Measurements from ENCODE around the gene MAGI2. TPM values are rescaled to one million over a fixed set of nuclear protein-coding genes. Genes with fewer than 3 reads are reported as not detected.

The MAGI2 gene
- total and polyA plus RNA-seq, 2 donors (not counting 3 experiments of a cell fraction or from before 2014, with no cell fraction given) = 0.28 to 6.0 TPM

DNA sequence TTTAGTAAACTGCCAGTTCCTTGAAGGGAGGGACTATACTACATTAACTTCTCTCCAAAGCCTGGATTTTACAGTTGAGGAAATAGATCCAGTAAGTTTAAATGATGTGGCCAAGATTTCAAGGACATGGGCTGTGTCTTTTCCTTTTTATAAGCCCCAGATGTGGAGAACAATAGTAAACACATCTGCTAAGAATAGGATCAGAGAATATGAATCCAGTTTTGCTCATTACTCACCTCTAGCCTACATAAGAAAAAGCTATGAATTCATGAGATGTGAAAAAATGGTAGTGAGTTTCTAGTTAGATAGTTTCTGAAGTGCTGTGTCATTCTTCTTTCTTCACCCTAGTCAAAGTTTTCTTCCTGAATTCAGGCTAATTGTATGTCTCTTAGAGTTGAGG, 38.6 kb downstream of the MAGI2 start:
- POLR2A ChIA-PET = no interaction called here
- Histone ChIP-seq H3K4me3 (replicated peaks in 1 of 3; ENCODE audit: insufficient read depth in 1 of 3, low read depth in 1 of 3, low read length in 3 of 3) (no peak overlapping the region), H2AFZ (ENCODE audit: low read depth, low read length) (no peak overlapping the region), H3K27me3 (ENCODE audit: control insufficient read depth in 2 of 2, insufficient read depth in 2 of 2, low read length in 2 of 2) (no peaks in the 10 kb centered on the region), H4K20me1 (replicated peaks; ENCODE audit: control insufficient read depth, extremely low read depth, insufficient read depth, low read length) (no peaks in the 10 kb centered on the region), H3K27ac (ENCODE audit: insufficient read depth, low read depth, low read length) (no peak overlapping the region), H3K9ac (replicated peaks; ENCODE audit: extremely low read depth, insufficient read depth, low read length) (no peak overlapping the region), H3K79me2 (ENCODE audit: control insufficient read depth, insufficient read depth, low read length) (no peaks in the 10 kb centered on the region), H3K4me1 (ENCODE audit: control insufficient read depth, extremely low read depth, insufficient read depth, low read length) (no peaks in the 10 kb centered on the region), H3K9me3 (replicated peaks; ENCODE audit: control insufficient read depth, insufficient read depth, low read length) (no peaks in the 10 kb centered on the region), H3K4me2 (ENCODE audit: insufficient read depth, low read length) (no peak overlapping the region), H3K36me3 (ENCODE audit: control insufficient read depth in 2 of 2, extremely low read depth in 1 of 2, insufficient read depth in 2 of 2, low read length in 2 of 2) (no peaks in the 10 kb centered on the region), H3K9me1 (replicated peaks; ENCODE audit: control insufficient read depth, extremely low read depth, insufficient read depth, low read length) (no peaks in the 10 kb centered on the region)
- BruUV-seq (replicated peaks) = no TSS peak
- CTCF ChIA-PET = no interaction called here
- no peak for FAIRE-seq
- TF ChIP-seq, protein P1, sequence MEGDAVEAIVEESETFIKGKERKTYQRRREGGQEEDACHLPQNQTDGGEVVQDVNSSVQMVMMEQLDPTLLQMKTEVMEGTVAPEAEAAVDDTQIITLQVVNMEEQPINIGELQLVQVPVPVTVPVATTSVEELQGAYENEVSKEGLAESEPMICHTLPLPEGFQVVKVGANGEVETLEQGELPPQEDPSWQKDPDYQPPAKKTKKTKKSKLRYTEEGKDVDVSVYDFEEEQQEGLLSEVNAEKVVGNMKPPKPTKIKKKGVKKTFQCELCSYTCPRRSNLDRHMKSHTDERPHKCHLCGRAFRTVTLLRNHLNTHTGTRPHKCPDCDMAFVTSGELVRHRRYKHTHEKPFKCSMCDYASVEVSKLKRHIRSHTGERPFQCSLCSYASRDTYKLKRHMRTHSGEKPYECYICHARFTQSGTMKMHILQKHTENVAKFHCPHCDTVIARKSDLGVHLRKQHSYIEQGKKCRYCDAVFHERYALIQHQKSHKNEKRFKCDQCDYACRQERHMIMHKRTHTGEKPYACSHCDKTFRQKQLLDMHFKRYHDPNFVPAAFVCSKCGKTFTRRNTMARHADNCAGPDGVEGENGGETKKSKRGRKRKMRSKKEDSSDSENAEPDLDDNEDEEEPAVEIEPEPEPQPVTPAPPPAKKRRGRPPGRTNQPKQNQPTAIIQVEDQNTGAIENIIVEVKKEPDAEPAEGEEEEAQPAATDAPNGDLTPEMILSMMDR (IDR thresholded peaks at IDR 0.05; ENCODE audit: extremely low read depth in 1 of 2, insufficient read depth in 1 of 2, low read depth in 1 of 2, low read length in 2 of 2) = no peak
- dilution Hi-C loops (cut with MboI; ENCODE audit: extremely low pct_ligation_motif_present, low sequenced_read_pairs) = no loop called here
- intact Hi-C loops (cut with micrococcal nuclease) = no loop called here
- no peak for DNase-seq (ENCODE audit: low read depth, low spot score)

DNA sequence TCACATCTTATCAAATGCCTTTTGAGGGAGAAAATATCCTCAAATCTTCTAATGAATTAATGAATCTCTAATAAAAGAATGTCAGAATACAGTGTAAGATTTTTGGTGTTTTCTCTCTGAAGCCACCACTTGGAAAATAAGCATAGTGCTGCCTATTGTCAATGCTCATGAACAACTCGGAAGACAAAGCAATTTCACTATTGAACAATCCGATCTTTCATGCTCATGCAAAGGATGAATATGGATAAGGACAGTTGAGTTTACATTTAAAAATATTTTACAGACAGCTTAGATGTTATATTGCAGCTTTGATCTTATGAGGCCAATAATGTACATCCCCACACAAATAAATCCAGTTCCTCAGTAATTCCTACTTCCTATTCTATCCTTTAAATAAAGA, 40.6 kb downstream of the MAGI2 start:
- H3K9ac ChIP-seq (replicated peaks; ENCODE audit: extremely low read depth, insufficient read depth, low read length) = no peak overlapping the region
- dilution Hi-C loops (cut with MboI; ENCODE audit: extremely low pct_ligation_motif_present, low sequenced_read_pairs) (no loop called here), intact Hi-C loops (cut with micrococcal nuclease) (no loop called here)
- H3K79me2 ChIP-seq (ENCODE audit: control insufficient read depth, insufficient read depth, low read length) = no peaks in the 10 kb centered on the region
- BruUV-seq (replicated peaks) = no TSS peak
- no peaks in the 10 kb centered on the region for H3K36me3 ChIP-seq (ENCODE audit: control insufficient read depth in 2 of 2, extremely low read depth in 1 of 2, insufficient read depth in 2 of 2, low read length in 2 of 2)
- H3K4me1 ChIP-seq (ENCODE audit: control insufficient read depth, extremely low read depth, insufficient read depth, low read length) = no peaks in the 10 kb centered on the region
- H2AFZ ChIP-seq (ENCODE audit: low read depth, low read length) = no peak overlapping the region
- H3K9me1 ChIP-seq (replicated peaks; ENCODE audit: control insufficient read depth, extremely low read depth, insufficient read depth, low read length) = no peaks in the 10 kb centered on the region
- H3K4me3 ChIP-seq (replicated peaks in 1 of 3; ENCODE audit: insufficient read depth in 1 of 3, low read depth in 1 of 3, low read length in 3 of 3) = no peak overlapping the region
- no peak overlapping the region for H3K4me2 ChIP-seq (ENCODE audit: insufficient read depth, low read length)
- H3K9me3 ChIP-seq (replicated peaks; ENCODE audit: control insufficient read depth, insufficient read depth, low read length) = no peaks in the 10 kb centered on the region
- H4K20me1 ChIP-seq (replicated peaks; ENCODE audit: control insufficient read depth, extremely low read depth, insufficient read depth, low read length) = no peaks in the 10 kb centered on the region
- ChIA-PET CTCF (interaction anchor here (1.2 to 1.8 kb wide), 3 partner anchors 11 to 115 kb away, joined by 3 to 5 read pairs (median 4); no protein-coding TSS in a partner anchor), POLR2A (no interaction called here)
- no peak for FAIRE-seq
- no peak for DNase-seq (ENCODE audit: low read depth, low spot score)
- no peaks in the 10 kb centered on the region for H3K27me3 ChIP-seq (ENCODE audit: control insufficient read depth in 2 of 2, insufficient read depth in 2 of 2, low read length in 2 of 2)
- H3K27ac ChIP-seq (ENCODE audit: insufficient read depth, low read depth, low read length) = no peak overlapping the region
- no peak for TF ChIP-seq FOS (IDR thresholded peaks at IDR 0.05; ENCODE audit: borderline replicate concordance, insufficient read depth, low read length)
- TF ChIP-seq, protein P2, sequence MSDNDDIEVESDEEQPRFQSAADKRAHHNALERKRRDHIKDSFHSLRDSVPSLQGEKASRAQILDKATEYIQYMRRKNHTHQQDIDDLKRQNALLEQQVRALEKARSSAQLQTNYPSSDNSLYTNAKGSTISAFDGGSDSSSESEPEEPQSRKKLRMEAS (IDR thresholded peaks at IDR 0.05; ENCODE audit: insufficient read depth, insufficient read length) = no peak
- TF ChIP-seq POLR2A (IDR thresholded peaks at IDR 0.05; ENCODE audit: low read depth, low read length) = no peak
- TF ChIP-seq POLR2AphosphoS5 (IDR thresholded peaks at IDR 0.05; ENCODE audit: insufficient read depth, low read depth, low read length) = no peak
- TF ChIP-seq JUN (IDR thresholded peaks at IDR 0.05; ENCODE audit: borderline replicate concordance, insufficient read depth, insufficient read length, low read depth) = no peak
- no peak for TF ChIP-seq MYC (IDR thresholded peaks at IDR 0.05; ENCODE audit: low read depth, low read length)
- TF ChIP-seq, protein P1 (IDR thresholded peaks at IDR 0.05; ENCODE audit: extremely low read depth in 1 of 2, insufficient read depth in 1 of 2, low read depth in 1 of 2, low read length in 2 of 2) = no peak
- no peak for TF ChIP-seq GATA2 (IDR thresholded peaks at IDR 0.05; ENCODE audit: insufficient read depth, insufficient read length, low read depth, low read length)
- TF ChIP-seq EZH2 (IDR thresholded peaks at IDR 0.05; ENCODE audit: borderline replicate concordance, low read depth, low read length, severe bottlenecking) = no peak
